Testis (tissue), 2 donors: Measurements from ENCODE around the gene SNX11.

Experiments
- POLR2A ChIP-seq: fragments of 450-650 bp; IDR thresholded peaks from one replicate; pipeline ENCODE4 v1.6.1; 2017; ENCODE audit warnings: antibody characterized with exemption, mild to moderate bottlenecking, moderate library complexity
- TF ChIP-seq, protein P1 (sequence below), 3 experiments: fragments of 450-650 bp in 2 of 3; fragments of 200-600 bp in 1 of 3; sonication (generic) in 1 of 3; IDR thresholded peaks; one replicate each; pipeline ENCODE4 v1.5.1; 2016 to 2019; ENCODE audit warnings: antibody characterized with exemption in 3 of 3, mild to moderate bottlenecking in 2 of 3, moderate library complexity in 1 of 3

DNA sequence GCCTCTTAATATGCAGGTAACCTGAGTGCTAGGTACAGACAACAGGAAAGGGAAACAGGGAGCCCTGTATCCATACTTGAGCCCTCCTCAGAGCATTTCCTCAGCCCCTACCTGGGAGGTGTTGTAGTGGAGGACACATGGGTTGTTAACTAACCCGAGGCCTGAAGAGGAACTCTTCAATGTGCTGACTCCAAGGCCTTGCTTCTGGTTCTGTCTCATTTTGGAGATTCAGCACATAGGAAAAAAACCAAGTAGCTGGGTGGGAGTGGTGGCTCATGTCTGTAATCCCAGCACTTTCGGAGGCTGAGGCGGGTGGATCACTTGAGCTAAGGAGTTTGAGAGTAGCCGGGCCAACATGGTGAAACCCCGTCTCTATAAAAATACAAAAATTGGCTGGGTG, 24.8 kb downstream of the SNX11 start:
- TF ChIP-seq, protein P1, sequence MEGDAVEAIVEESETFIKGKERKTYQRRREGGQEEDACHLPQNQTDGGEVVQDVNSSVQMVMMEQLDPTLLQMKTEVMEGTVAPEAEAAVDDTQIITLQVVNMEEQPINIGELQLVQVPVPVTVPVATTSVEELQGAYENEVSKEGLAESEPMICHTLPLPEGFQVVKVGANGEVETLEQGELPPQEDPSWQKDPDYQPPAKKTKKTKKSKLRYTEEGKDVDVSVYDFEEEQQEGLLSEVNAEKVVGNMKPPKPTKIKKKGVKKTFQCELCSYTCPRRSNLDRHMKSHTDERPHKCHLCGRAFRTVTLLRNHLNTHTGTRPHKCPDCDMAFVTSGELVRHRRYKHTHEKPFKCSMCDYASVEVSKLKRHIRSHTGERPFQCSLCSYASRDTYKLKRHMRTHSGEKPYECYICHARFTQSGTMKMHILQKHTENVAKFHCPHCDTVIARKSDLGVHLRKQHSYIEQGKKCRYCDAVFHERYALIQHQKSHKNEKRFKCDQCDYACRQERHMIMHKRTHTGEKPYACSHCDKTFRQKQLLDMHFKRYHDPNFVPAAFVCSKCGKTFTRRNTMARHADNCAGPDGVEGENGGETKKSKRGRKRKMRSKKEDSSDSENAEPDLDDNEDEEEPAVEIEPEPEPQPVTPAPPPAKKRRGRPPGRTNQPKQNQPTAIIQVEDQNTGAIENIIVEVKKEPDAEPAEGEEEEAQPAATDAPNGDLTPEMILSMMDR (IDR thresholded peaks at IDR 0.05) = no peak
- TF ChIP-seq POLR2A = no peak
